22Rv1 (cell line): Measurements from ENCODE around the gene PORCN.

ENCODE experiments used
- ZFX ChIP-seq: fragments of 450-650 bp; IDR thresholded peaks from 2 replicates; pipeline ENCODE4 v1.6.1; 2017; ENCODE audit warnings: antibody characterized with exemption, borderline replicate concordance
- TF ChIP-seq, protein P1 (sequence below): fragments of 450-650 bp; IDR thresholded peaks from 2 replicates; pipeline ENCODE4 v1.5.1; 2017; ENCODE audit warnings: mild to moderate bottlenecking

DNA sequence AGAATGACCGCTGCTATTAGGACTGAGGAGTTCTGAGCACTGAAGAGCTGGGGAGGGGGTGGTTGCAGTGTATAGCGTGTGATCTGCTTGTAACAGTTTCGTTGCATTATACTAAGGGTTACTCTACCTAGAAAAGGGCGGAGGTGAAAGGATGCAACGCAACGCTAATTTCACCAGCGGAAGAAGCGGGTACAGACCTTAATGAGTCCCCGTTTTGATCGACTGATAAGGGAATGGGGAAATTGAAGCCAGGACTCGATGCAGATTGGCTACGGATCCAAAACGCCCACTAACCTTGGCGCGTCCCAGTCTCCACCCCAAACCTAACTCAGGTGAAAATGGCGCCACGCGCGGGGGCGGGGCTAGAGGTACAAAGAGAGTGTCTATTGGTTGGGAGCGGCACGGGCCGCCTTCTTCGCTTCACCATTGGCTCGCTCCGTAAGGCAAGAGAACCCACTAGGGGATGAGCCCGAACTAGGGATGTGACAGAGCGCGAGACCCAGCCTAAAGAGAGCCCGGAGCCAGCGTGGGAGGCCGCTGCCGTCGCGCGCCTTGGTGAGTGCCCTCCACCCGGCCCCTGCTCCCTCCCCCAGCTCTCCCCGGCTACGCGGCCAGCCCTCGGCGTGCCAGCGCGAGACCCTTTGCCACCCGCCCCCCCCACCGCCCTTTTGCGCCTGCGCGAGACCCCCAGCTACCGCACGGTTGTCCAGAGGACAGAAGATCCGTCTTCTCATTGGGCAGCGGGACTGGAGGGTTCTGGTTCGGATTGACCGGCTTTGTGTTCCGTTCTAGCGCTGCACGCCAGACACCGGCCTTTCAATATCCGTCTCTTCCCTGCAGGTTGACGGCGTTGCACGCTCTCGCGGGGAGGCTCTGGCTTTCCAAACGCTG lies 12.8 kb downstream of the PORCN start, which contains the start of gene EBP:
- TF ChIP-seq, protein P1, sequence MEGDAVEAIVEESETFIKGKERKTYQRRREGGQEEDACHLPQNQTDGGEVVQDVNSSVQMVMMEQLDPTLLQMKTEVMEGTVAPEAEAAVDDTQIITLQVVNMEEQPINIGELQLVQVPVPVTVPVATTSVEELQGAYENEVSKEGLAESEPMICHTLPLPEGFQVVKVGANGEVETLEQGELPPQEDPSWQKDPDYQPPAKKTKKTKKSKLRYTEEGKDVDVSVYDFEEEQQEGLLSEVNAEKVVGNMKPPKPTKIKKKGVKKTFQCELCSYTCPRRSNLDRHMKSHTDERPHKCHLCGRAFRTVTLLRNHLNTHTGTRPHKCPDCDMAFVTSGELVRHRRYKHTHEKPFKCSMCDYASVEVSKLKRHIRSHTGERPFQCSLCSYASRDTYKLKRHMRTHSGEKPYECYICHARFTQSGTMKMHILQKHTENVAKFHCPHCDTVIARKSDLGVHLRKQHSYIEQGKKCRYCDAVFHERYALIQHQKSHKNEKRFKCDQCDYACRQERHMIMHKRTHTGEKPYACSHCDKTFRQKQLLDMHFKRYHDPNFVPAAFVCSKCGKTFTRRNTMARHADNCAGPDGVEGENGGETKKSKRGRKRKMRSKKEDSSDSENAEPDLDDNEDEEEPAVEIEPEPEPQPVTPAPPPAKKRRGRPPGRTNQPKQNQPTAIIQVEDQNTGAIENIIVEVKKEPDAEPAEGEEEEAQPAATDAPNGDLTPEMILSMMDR: no peak
- no peak for TF ChIP-seq ZFX
